Liver (tissue), 3 donors: Measurements from ENCODE around the gene PPFIA4.

Experiments used
- EGR1 ChIP-seq, 2 donors: IDR thresholded peaks; 2 replicates each; pipeline ENCODE4 v1.6.1; 2016 to 2018; ENCODE audit warnings: antibody characterized with exemption in 2 of 2, low read depth in 2 of 2
- RXRA ChIP-seq, 2 donors: IDR thresholded peaks; 2 replicates each; pipeline ENCODE4 v1.6.1; 2017 to 2018; ENCODE audit warnings: antibody characterized with exemption in 2 of 2, mild to moderate bottlenecking in 1 of 2
- SP1 ChIP-seq: IDR thresholded peaks from 2 replicates; pipeline ENCODE4 v1.6.1; 2018; ENCODE audit warnings: antibody characterized with exemption, mild to moderate bottlenecking
- TF ChIP-seq, protein P1 (sequence below): fragments of 150-350 bp; IDR thresholded peaks from 2 replicates; pipeline ENCODE4 v1.5.1; 2017; ENCODE audit warnings: improper control_type of control experiment, low read depth, low read length; ENCODE audit not compliant: missing input control
- donor health status: healthy.
- donor health status: healthy.

DNA sequence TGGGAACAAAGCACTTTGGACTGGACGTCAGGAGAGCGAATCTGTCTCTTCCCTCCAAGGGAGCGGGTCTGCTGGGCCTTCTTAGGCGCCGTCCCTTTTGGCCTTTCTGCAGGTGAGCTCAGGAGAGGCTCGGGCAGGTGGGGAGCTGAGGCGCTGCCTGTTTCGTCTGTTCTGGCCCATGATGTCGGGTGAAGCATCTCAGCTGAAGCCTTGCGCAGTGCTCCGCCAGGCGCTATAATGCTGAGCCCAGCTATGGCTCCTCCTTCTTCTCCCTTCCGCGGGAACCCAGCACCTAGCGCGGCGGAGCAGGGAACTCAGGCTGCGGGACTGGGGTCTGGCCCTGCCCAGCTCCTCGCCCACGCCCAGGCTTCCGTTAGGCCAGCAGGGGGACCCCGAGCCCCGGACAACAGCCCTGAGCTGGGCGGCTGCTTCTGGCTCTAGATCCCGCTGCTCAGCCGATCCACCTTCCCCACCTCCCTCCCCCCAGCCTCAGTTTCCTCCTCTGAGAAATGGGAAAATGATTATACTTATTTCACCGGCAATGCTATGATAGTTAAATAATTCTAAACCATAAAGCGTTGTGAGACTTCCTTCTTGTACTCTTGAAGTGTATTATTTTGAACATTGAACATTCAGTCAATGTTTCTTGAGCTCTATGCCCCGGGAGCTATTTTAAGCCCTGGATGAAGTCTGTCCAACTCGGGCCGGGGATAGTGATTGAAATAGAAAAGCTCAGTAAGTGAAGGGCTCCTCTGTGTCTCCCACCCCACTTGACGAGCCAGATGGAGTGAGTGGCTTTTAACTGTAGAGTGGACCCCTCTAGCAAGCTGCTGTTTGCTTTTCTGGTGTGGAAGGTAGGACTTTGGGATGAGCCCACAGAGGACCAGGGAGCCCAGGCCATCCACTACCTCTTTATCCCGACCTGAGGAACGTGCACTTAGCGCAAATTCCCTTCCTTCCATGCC is 91.6 kb downstream of the PPFIA4 start:
- TF ChIP-seq, protein P1, sequence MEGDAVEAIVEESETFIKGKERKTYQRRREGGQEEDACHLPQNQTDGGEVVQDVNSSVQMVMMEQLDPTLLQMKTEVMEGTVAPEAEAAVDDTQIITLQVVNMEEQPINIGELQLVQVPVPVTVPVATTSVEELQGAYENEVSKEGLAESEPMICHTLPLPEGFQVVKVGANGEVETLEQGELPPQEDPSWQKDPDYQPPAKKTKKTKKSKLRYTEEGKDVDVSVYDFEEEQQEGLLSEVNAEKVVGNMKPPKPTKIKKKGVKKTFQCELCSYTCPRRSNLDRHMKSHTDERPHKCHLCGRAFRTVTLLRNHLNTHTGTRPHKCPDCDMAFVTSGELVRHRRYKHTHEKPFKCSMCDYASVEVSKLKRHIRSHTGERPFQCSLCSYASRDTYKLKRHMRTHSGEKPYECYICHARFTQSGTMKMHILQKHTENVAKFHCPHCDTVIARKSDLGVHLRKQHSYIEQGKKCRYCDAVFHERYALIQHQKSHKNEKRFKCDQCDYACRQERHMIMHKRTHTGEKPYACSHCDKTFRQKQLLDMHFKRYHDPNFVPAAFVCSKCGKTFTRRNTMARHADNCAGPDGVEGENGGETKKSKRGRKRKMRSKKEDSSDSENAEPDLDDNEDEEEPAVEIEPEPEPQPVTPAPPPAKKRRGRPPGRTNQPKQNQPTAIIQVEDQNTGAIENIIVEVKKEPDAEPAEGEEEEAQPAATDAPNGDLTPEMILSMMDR: peak; percentile 57
- peak in 1 of 2 donors; percentile 56 for TF ChIP-seq EGR1 (IDR thresholded peaks at IDR 0.05; ENCODE audit: low read depth in 2 of 2)
- TF ChIP-seq RXRA (IDR thresholded peaks at IDR 0.05): no peak
- TF ChIP-seq SP1: no peak
